Measurements from ENCODE around the gene CMIP.
A peak's percentile ranks its signal among the peaks of the same experiment; 100 is the strongest.

CMIP gene

DNA sequence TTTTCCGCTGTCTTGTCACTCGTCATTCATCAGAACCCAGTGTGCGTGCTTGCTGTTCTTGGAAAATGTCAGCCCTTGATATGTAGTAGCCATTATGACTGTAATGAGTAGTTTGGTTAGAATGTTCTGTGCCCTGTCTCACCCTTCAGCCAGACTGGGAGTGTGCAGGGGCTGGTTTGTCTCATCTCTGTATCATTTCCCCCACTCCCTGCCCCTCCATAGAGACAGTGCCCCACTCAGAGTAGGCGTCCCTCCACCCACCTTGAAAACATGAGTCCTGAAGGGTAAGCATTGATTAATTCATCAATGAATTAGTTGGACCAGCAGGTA, 197.5 kb downstream of the CMIP start:
- peaks cover 12% of the 10 kb centered on the region for H3K4me1 ChIP-seq (ENCODE audit: insufficient read depth, insufficient read length)
- no peak for DNase-seq (ENCODE audit: low read depth, low spot score)
- H3K36me3 ChIP-seq (ENCODE audit: insufficient read depth, insufficient read length, low read length): peaks cover 25% of the 10 kb centered on the region
- no peaks in the 10 kb centered on the region for H3K27me3 ChIP-seq (ENCODE audit: insufficient read depth, insufficient read length)
- no peak overlapping the region for H3K4me3 ChIP-seq (ENCODE audit: insufficient read length, low read depth)
- TF ChIP-seq SUZ12 (IDR thresholded peaks at IDR 0.05; ENCODE audit: extremely low read depth, insufficient read depth, insufficient read length) (no peak), YY1 (IDR thresholded peaks at IDR 0.05; ENCODE audit: insufficient read depth, insufficient read length) (no peak), ZNF274 (IDR thresholded peaks at IDR 0.05; ENCODE audit: low read depth, low read length) (no peak)
- H3K9ac ChIP-seq (ENCODE audit: insufficient read length, low read depth): no peak overlapping the region
- no peaks in the 10 kb centered on the region for H3K9me3 ChIP-seq (ENCODE audit: insufficient read depth, low read length)

DNA sequence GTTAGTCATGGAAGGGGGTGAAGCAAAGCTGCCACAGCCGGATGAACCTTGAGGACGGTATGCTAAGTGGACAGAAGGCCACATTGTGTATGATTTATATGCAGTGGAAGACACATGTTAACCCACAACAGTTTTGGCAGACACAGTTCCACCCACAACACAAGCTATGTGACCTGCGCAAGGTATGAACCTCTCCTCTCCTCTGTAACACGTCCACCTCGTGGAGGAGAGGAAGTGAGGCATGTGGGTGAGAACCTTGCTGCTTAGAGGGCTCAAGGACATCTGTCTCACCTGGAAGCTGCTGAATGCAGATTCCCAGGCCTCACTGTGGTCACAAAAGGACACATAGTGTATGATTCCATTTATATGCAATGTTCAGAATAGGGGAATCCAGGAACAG, 198.3 kb downstream of the CMIP start:
- Histone ChIP-seq H3K9me3 (ENCODE audit: insufficient read depth, low read length) (no peaks in the 10 kb centered on the region), H3K4me3 (ENCODE audit: insufficient read length, low read depth) (no peak overlapping the region), H3K9ac (ENCODE audit: insufficient read length, low read depth) (no peak overlapping the region), H3K4me1 (ENCODE audit: insufficient read depth, insufficient read length) (peaks cover 17% of the 10 kb centered on the region), H3K36me3 (ENCODE audit: insufficient read depth, insufficient read length, low read length) (peaks cover 25% of the 10 kb centered on the region), H3K27me3 (ENCODE audit: insufficient read depth, insufficient read length) (no peaks in the 10 kb centered on the region)
- TF ChIP-seq SUZ12 (IDR thresholded peaks at IDR 0.05; ENCODE audit: extremely low read depth, insufficient read depth, insufficient read length): no peak
- TF ChIP-seq ZNF274 (IDR thresholded peaks at IDR 0.05; ENCODE audit: low read depth, low read length): no peak
- no peak for TF ChIP-seq YY1 (IDR thresholded peaks at IDR 0.05; ENCODE audit: insufficient read depth, insufficient read length)
- DNase-seq (ENCODE audit: low read depth, low spot score): no peak

DNA sequence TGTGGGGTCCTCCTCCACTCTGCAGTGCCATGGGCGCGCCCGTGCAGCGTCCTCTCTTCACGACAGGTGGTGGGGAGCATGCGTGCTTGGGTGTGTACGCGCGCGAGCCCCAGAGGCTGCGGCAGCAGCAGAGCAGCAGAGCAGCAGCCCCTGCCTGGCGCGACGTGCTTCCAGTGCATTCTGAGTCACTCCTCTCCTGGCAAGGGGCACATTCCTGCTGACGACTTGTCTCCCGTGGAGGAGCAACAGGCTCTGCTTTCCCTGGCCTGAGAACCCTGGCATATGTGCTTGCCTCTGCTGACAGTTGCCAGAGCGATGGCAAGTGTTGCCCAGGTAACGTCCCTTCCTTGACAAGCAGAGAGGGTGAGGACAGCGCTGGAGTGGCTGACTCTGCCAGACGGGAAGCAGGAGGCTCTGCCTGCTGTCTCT, 200.7 kb downstream of the CMIP start:
- Histone ChIP-seq H3K36me3 (ENCODE audit: insufficient read depth, insufficient read length, low read length) (peaks cover 25% of the 10 kb centered on the region), H3K27me3 (ENCODE audit: insufficient read depth, insufficient read length) (no peaks in the 10 kb centered on the region), H3K4me3 (ENCODE audit: insufficient read length, low read depth) (no peak overlapping the region), H3K4me1 (ENCODE audit: insufficient read depth, insufficient read length) (peaks cover 13% of the 10 kb centered on the region), H3K9ac (ENCODE audit: insufficient read length, low read depth) (no peak overlapping the region), H3K9me3 (ENCODE audit: insufficient read depth, low read length) (no peaks in the 10 kb centered on the region)
- no peak for TF ChIP-seq ZNF274 (IDR thresholded peaks at IDR 0.05; ENCODE audit: low read depth, low read length)
- TF ChIP-seq SUZ12 (IDR thresholded peaks at IDR 0.05; ENCODE audit: extremely low read depth, insufficient read depth, insufficient read length): no peak
- no peak for TF ChIP-seq YY1 (IDR thresholded peaks at IDR 0.05; ENCODE audit: insufficient read depth, insufficient read length)
- no peak for DNase-seq (ENCODE audit: low read depth, low spot score)

DNA sequence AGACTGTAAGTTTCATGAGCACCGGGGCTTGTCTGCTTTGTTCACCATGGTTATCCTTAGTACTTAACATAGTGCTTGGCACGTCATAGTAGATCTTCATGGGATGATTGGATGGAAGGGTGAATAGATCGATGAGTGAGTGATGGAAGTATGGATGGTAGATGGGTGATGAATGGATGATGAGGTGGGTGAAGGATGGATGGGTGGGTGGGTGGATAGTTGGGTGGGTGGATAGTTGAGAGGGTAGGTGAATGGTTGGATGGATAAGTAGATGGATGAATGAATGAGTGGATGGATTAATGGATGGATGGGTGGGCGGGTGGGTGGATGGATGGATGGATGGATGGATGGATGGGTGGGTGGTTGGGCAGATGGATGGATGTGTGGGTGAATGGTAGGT, 201.3 kb downstream of the CMIP start:
- no peak overlapping the region for H3K9ac ChIP-seq (ENCODE audit: insufficient read length, low read depth)
- peaks cover 22% of the 10 kb centered on the region for H3K36me3 ChIP-seq (ENCODE audit: insufficient read depth, insufficient read length, low read length)
- H3K9me3 ChIP-seq (ENCODE audit: insufficient read depth, low read length): no peaks in the 10 kb centered on the region
- H3K4me3 ChIP-seq (ENCODE audit: insufficient read length, low read depth): no peak overlapping the region
- peaks cover 17% of the 10 kb centered on the region for H3K4me1 ChIP-seq (ENCODE audit: insufficient read depth, insufficient read length)
- DNase-seq (ENCODE audit: low read depth, low spot score): no peak
- H3K27me3 ChIP-seq (ENCODE audit: insufficient read depth, insufficient read length): no peaks in the 10 kb centered on the region
- TF ChIP-seq YY1 (IDR thresholded peaks at IDR 0.05; ENCODE audit: insufficient read depth, insufficient read length) (no peak), SUZ12 (IDR thresholded peaks at IDR 0.05; ENCODE audit: extremely low read depth, insufficient read depth, insufficient read length) (no peak), ZNF274 (IDR thresholded peaks at IDR 0.05; ENCODE audit: low read depth, low read length) (no peak)

DNA sequence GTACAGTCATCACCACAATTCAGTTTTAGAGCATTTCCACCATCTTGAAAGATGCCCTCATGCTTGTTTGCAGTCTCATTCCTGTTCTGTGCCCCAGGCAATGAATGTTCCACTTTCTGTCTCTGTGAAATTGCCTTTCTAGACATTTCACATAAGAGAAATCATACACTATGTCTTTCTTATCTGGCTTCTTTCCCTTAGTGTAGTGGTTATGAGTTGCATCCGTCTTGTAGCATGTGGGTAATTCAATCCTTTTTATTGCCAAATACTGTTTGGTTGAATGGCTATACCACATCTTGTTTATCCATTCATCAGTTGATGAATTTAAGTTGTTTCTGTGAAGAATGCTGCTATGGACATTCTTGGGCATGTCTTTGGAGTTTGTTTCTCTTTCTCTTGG, 202.0 kb downstream of the CMIP start:
- no peaks in the 10 kb centered on the region for H3K9me3 ChIP-seq (ENCODE audit: insufficient read depth, low read length)
- H3K36me3 ChIP-seq (ENCODE audit: insufficient read depth, insufficient read length, low read length): peaks cover 22% of the 10 kb centered on the region
- no peak overlapping the region for H3K9ac ChIP-seq (ENCODE audit: insufficient read length, low read depth)
- H3K4me3 ChIP-seq (ENCODE audit: insufficient read length, low read depth): no peak overlapping the region
- H3K27me3 ChIP-seq (ENCODE audit: insufficient read depth, insufficient read length): no peaks in the 10 kb centered on the region
- no peak for DNase-seq (ENCODE audit: low read depth, low spot score)
- no peak for TF ChIP-seq YY1 (IDR thresholded peaks at IDR 0.05; ENCODE audit: insufficient read depth, insufficient read length)
- TF ChIP-seq ZNF274 (IDR thresholded peaks at IDR 0.05; ENCODE audit: low read depth, low read length): no peak
- TF ChIP-seq SUZ12 (IDR thresholded peaks at IDR 0.05; ENCODE audit: extremely low read depth, insufficient read depth, insufficient read length): no peak
- H3K4me1 ChIP-seq (ENCODE audit: insufficient read depth, insufficient read length): peaks cover 20% of the 10 kb centered on the region

DNA sequence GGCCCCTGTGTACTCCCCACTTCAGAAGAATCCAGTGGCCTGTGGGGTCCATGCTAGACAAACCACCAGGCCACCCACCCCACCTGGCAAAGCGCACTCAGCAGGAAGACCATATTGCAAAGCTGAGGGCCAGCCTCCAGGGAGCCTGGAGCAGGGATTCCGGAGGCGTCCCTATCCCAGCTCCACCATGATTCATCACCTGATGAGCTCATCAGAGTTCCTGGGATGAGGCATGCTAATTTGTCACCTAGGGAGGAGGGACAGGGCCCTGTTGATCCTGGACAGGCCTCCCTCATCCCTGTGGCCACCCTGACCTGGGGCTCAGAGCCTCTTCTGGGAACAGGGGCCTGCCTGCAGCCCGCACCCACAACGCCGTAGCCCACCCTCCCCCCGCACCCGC, 202.9 kb downstream of the CMIP start:
- Histone ChIP-seq H3K27me3 (ENCODE audit: insufficient read depth, insufficient read length) (no peaks in the 10 kb centered on the region), H3K4me3 (ENCODE audit: insufficient read length, low read depth) (no peak overlapping the region), H3K4me1 (ENCODE audit: insufficient read depth, insufficient read length) (peaks cover 25% of the 10 kb centered on the region), H3K9me3 (ENCODE audit: insufficient read depth, low read length) (no peaks in the 10 kb centered on the region), H3K9ac (ENCODE audit: insufficient read length, low read depth) (no peak overlapping the region), H3K36me3 (ENCODE audit: insufficient read depth, insufficient read length, low read length) (peaks cover 22% of the 10 kb centered on the region)
- no peak for TF ChIP-seq ZNF274 (IDR thresholded peaks at IDR 0.05; ENCODE audit: low read depth, low read length)
- peak; percentile 54 for DNase-seq (ENCODE audit: low read depth, low spot score)

DNA sequence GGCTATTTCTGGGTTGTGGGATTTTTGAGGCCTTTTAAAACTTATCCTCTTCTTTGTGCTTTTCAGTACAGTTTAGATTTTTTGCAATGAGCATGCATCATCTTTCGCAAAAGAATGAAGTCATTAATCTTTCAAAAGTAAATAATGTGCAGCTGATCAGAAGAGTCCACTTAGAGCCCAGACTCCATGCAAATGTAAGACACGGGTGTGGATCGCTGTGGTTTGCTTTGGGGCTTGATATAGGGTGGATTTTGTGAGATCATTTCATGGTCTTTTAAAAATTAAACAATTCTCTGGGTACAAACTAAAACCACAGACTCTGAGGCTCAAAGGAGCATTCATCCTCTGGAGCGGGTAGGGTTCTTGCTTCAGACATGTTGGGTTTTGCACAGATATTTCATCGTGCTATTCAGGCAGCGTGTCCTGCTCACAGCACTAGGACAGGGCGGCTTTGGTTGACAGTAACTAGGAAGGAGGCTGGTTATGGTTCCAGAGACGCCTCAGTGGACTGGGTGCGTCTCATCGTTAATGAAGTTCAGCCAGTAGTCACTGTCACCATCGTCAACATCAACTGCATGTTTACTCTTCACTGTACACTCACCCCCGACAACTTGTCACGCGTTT, 205.1 kb downstream of the CMIP start:
- Histone ChIP-seq H3K36me3 (ENCODE audit: insufficient read depth, insufficient read length, low read length) (peaks cover 39% of the 10 kb centered on the region), H3K27me3 (ENCODE audit: insufficient read depth, insufficient read length) (no peaks in the 10 kb centered on the region), H3K4me1 (ENCODE audit: insufficient read depth, insufficient read length) (peaks cover 36% of the 10 kb centered on the region), H3K9ac (ENCODE audit: insufficient read length, low read depth) (no peak overlapping the region), H3K9me3 (ENCODE audit: insufficient read depth, low read length) (no peaks in the 10 kb centered on the region), H3K4me3 (ENCODE audit: insufficient read length, low read depth) (no peak overlapping the region)
- TF ChIP-seq ZNF274 (IDR thresholded peaks at IDR 0.05; ENCODE audit: low read depth, low read length) (no peak), YY1 (IDR thresholded peaks at IDR 0.05; ENCODE audit: insufficient read depth, insufficient read length) (no peak), SUZ12 (IDR thresholded peaks at IDR 0.05; ENCODE audit: extremely low read depth, insufficient read depth, insufficient read length) (no peak)
- DNase-seq (ENCODE audit: low read depth, low spot score): no peak

Measured in NT2/D1 (cell line).